ENCODE measurements around the gene ADK. TPM values are rescaled to one million over a fixed set of nuclear protein-coding genes. Genes with fewer than 3 reads are reported as not detected.
"Not testable (repeated sequence)": the region's sequence is repeated elsewhere in the genome, so short reads cannot be mapped to it uniquely, and the experiment has no call there.

Gene ADK
- total RNA-seq, 4 donors from 2014 or later = 15.9 to 28.8 (median 23.3) TPM

DNA sequence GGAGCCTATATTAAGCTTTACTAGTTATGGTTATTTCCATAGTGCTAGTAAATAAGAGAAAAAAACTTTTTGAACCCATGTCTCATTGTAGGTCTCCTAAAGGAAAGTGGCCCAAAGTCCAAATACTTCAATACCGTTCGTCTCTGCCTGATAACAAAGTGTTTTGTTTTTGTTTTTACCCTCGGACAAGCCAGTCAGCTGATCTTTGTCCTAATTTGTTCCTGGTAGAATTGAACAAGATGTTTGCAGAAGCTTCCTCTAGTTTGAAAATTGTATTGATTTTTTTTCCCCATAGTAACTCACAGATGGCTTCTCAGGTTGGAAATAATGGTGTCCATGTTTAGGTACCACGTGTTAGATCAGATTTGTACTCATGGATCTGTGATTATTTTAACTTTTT, 339.5 kb downstream of the ADK start:
- in situ Hi-C loops (cut with MboI; ENCODE audit: low sequenced_read_pairs in 4 of 4) = no loop called here
- H3K27me3 ChIP-seq = no peaks in the 10 kb centered on the region
- H3K4me3 ChIP-seq = no peak overlapping the region

DNA sequence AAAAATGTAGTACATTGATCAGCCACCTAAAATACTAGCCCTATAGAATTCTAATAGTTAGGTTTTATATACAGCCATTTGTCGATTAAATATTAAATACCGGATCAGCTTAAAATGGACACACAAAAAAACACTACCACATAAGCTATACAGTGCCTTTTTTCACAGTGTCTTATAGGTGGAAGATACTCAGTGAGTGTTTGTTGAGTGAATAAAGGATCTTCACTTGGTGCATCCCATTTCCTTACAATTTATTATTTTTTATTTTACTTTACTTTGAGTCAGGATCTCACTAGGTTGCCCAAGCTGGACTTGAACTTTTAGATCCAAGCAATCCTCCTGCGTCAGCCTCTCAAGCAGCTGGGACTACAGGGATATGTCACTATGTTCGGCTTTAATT, 340.0 kb downstream of the ADK start:
- Histone ChIP-seq H3K27ac (no peak overlapping the region), H3K9me3 (no peaks in the 10 kb centered on the region), H3K4me1 (no peaks in the 10 kb centered on the region), H3K27me3 (no peaks in the 10 kb centered on the region), H3K36me3 (no peaks in the 10 kb centered on the region), H3K4me3 (no peak overlapping the region)
- intact Hi-C loops (cut with DNase I; ENCODE audit: low total_unique reads) (no loop called here), in situ Hi-C loops (cut with MboI; ENCODE audit: low sequenced_read_pairs in 4 of 4) (no loop called here)
- DNase-seq = no peak
- ATAC-seq = no peak
- TF ChIP-seq, protein P1, sequence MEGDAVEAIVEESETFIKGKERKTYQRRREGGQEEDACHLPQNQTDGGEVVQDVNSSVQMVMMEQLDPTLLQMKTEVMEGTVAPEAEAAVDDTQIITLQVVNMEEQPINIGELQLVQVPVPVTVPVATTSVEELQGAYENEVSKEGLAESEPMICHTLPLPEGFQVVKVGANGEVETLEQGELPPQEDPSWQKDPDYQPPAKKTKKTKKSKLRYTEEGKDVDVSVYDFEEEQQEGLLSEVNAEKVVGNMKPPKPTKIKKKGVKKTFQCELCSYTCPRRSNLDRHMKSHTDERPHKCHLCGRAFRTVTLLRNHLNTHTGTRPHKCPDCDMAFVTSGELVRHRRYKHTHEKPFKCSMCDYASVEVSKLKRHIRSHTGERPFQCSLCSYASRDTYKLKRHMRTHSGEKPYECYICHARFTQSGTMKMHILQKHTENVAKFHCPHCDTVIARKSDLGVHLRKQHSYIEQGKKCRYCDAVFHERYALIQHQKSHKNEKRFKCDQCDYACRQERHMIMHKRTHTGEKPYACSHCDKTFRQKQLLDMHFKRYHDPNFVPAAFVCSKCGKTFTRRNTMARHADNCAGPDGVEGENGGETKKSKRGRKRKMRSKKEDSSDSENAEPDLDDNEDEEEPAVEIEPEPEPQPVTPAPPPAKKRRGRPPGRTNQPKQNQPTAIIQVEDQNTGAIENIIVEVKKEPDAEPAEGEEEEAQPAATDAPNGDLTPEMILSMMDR (IDR thresholded peaks at IDR 0.05 in 4 of 5, conservative IDR thresholded peaks at IDR 0.05 in 1 of 5) = no peak
- TF ChIP-seq POLR2A (IDR thresholded peaks at IDR 0.05) = no peak

More for the DNA sequence above, 339.5 kb downstream of the ADK start:
- ATAC-seq = no peak
- Histone ChIP-seq H3K36me3 (no peaks in the 10 kb centered on the region), H3K27ac (no peak overlapping the region), H3K4me1 (no peaks in the 10 kb centered on the region), H3K9me3 (no peaks in the 10 kb centered on the region)
- no peak for DNase-seq
- TF ChIP-seq, protein P1 (IDR thresholded peaks at IDR 0.05 in 4 of 5, conservative IDR thresholded peaks at IDR 0.05 in 1 of 5) = no peak
- no peak for TF ChIP-seq POLR2A (IDR thresholded peaks at IDR 0.05)
- intact Hi-C loops (cut with DNase I; ENCODE audit: low total_unique reads) = no loop called here

DNA sequence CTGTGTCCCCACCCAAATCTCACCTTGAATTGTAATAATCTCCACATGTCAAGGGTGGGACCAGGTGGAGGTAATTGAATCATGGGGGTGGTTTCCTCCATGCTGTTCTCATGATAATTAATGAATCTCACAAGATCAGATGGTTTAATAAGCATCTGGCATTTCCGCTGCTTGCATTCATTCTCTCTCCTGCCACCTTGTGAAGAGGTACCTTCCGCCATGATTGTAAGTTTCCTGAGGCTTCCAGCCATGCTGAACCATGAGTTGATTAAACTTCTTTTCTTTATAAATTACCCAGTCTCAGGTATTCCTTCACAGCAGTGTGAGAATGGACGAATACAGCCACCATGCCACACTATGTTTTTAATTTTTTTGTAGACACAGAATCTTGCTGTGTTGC, 345.3 kb downstream of the ADK start:
- in situ Hi-C loops (cut with MboI; ENCODE audit: low sequenced_read_pairs in 4 of 4) = not testable (repeated sequence)

DNA sequence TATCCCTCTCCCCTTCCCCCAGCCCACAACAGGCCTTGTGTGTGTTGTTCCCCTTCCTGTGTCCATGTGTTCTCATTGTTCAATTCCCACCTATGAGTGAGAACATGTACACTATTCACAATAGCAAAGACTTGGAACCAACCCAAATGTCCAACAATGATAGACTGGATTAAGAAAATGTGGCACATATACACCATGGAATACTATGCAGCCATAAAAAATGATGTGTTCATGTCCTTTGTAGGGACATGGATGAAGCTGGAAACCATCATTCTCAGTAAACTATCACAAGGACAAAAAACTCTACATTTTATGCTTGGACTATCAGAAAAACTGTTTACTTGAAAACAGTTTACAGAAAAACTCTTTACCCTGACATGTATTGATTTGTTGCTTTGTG, 347.6 kb downstream of the ADK start:
- H3K27me3 ChIP-seq; H3K4me3 ChIP-seq; H3K4me1 ChIP-seq; H3K36me3 ChIP-seq; ATAC-seq; intact Hi-C loops (cut with DNase I; ENCODE audit: low total_unique reads); DNase-seq; H3K9me3 ChIP-seq; H3K27ac ChIP-seq; in situ Hi-C loops (cut with MboI; ENCODE audit: low sequenced_read_pairs in 4 of 4): not testable (repeated sequence)

More for the DNA sequence above, 345.3 kb downstream of the ADK start:
- H3K4me1 ChIP-seq; H3K36me3 ChIP-seq; H3K9me3 ChIP-seq; H3K27ac ChIP-seq; H3K27me3 ChIP-seq; ATAC-seq; DNase-seq; intact Hi-C loops (cut with DNase I; ENCODE audit: low total_unique reads); H3K4me3 ChIP-seq: not testable (repeated sequence)

DNA sequence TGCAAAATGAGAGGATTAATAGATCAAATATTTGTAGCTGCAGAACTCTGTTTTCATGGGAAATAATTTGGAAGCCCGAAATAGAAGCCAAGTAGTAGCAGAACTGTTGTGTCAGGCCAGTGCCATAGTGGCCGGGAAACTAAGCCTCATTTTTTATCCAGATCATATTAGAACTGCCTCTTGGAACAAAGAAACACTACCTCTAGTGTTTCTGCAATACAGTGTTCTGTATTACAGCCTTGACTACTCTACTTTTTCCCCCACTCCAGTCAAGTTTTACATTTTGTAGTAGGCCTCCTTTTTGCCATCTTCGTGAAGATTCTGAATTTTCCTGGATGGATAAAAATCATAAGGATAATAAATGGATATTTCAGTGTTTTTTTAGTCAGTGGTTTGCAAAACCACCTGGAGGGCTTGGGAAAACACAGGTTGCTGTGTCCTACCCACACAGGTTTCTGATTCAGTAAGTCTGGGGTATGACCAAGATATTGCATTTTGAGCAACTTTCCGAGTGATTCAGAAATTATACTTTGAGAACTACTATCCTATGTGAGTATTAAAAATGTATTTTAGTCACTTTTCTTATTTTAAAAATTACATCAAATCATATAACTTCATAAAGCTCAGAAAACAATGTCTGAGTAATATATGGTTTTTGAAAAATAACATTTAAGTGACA, 349.1 kb downstream of the ADK start:
- intact Hi-C loops (cut with DNase I; ENCODE audit: low total_unique reads) (no loop called here), in situ Hi-C loops (cut with MboI; ENCODE audit: low sequenced_read_pairs in 4 of 4) (no loop called here)
- Histone ChIP-seq H3K4me1 (no peaks in the 10 kb centered on the region), H3K27me3 (no peaks in the 10 kb centered on the region), H3K27ac (no peak overlapping the region), H3K36me3 (no peaks in the 10 kb centered on the region), H3K9me3 (no peaks in the 10 kb centered on the region), H3K4me3 (no peak overlapping the region)
- no peak for DNase-seq
- no peak for ATAC-seq
- TF ChIP-seq, protein P1 (IDR thresholded peaks at IDR 0.05 in 4 of 5, conservative IDR thresholded peaks at IDR 0.05 in 1 of 5) = no peak
- TF ChIP-seq POLR2A (IDR thresholded peaks at IDR 0.05) = no peak

DNA sequence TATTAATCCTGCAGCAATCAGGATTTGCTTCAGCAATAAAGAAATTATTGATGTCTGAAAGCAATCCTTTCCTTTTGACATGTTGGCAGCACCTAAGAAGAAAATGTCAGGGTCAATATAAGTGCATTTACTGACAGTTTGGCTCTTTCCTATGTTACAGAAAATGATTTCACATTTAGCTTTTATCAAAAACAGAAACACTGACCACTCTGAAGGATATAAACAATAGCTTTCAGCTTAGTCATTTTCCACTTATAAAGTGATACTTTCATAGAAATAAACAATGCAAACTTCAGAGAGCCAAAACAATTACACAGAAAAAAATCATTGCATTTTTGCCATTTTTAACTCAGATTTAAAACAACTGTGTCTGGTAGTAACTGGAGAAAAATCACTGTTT, 349.8 kb downstream of the ADK start:
- in situ Hi-C loops (cut with MboI; ENCODE audit: low sequenced_read_pairs in 4 of 4) (no loop called here), intact Hi-C loops (cut with DNase I; ENCODE audit: low total_unique reads) (no loop called here)
- TF ChIP-seq, protein P1 (IDR thresholded peaks at IDR 0.05 in 4 of 5, conservative IDR thresholded peaks at IDR 0.05 in 1 of 5) = no peak
- TF ChIP-seq POLR2A (IDR thresholded peaks at IDR 0.05) = no peak
- H3K4me3 ChIP-seq = no peak overlapping the region
- H3K9me3 ChIP-seq = no peaks in the 10 kb centered on the region
- H3K27ac ChIP-seq = no peak overlapping the region
- H3K4me1 ChIP-seq = no peaks in the 10 kb centered on the region
- no peak for DNase-seq
- no peaks in the 10 kb centered on the region for H3K36me3 ChIP-seq
- no peak for ATAC-seq
- no peaks in the 10 kb centered on the region for H3K27me3 ChIP-seq
